HG03439 (cell line): ENCODE measurements around the gene LAMA2.
"Not testable (repeated sequence)": the region's sequence is repeated elsewhere in the genome, so short reads cannot be mapped to it uniquely, and the experiment has no call there.

Experiments used
- ATAC-seq: cut with Tn5 transposase; IDR thresholded peaks from one replicate; pipeline ENCODE4 v1.9.1; 2021; ENCODE audit warnings: mild to moderate bottlenecking, moderate library complexity; ENCODE audit not compliant: unreplicated experiment

LAMA2 gene

GRCh38 chr6:129117355-129117754 lies 234.4 kb downstream of the LAMA2 start:
- ATAC-seq = no peak

GRCh38 chr6:129120856-129121638 lies 238.1 kb downstream of the LAMA2 start:
- no peak for ATAC-seq

GRCh38 chr6:129124347-129124746 lies 241.4 kb downstream of the LAMA2 start:
- no peak for ATAC-seq

- no peak for ATAC-seq
These were observed 247.2 kb downstream of the LAMA2 start for GRCh38 chr6:129130106-129130505.

- ATAC-seq = no peak
These were observed 248.2 kb downstream of the LAMA2 start for GRCh38 chr6:129130959-129131681.

- no peak for ATAC-seq
These were observed 250.8 kb downstream of the LAMA2 start for GRCh38 chr6:129133770-129134192.

GRCh38 chr6:129134535-129134934 lies 251.6 kb downstream of the LAMA2 start:
- no peak for ATAC-seq

- ATAC-seq = no peak
These were observed 252.5 kb downstream of the LAMA2 start for GRCh38 chr6:129135451-129135850.

GRCh38 chr6:129136751-129137150 lies 253.8 kb downstream of the LAMA2 start:
- no peak for ATAC-seq

- no peak for ATAC-seq
These were observed 255.9 kb downstream of the LAMA2 start for GRCh38 chr6:129138739-129139405.

GRCh38 chr6:129140526-129140925 lies 257.6 kb downstream of the LAMA2 start:
- ATAC-seq = no peak

- ATAC-seq = no peak
These were observed 258.6 kb downstream of the LAMA2 start for GRCh38 chr6:129141499-129141898.

- ATAC-seq = no peak
These were observed 264.0 kb downstream of the LAMA2 start for GRCh38 chr6:129146902-129147301.

GRCh38 chr6:129150507-129150906 lies 267.6 kb downstream of the LAMA2 start:
- no peak for ATAC-seq

GRCh38 chr6:129153257-129153656 lies 270.3 kb downstream of the LAMA2 start:
- no peak for ATAC-seq

- not testable (repeated sequence) for ATAC-seq
These were observed 276.3 kb downstream of the LAMA2 start for GRCh38 chr6:129159242-129159641.

GRCh38 chr6:129162605-129163004 lies 279.7 kb downstream of the LAMA2 start:
- no peak for ATAC-seq

GRCh38 chr6:129163551-129163950 lies 280.6 kb downstream of the LAMA2 start:
- ATAC-seq = no peak

GRCh38 chr6:129164032-129164431 lies 281.1 kb downstream of the LAMA2 start:
- no peak for ATAC-seq

- not testable (repeated sequence) for ATAC-seq
These were observed 289.5 kb downstream of the LAMA2 start for GRCh38 chr6:129172279-129172995.

GRCh38 chr6:129175066-129175465 lies 292.1 kb downstream of the LAMA2 start:
- no peak for ATAC-seq
